HG03060 (cell line): ENCODE measurements around the gene ICAM2.
"Not testable (repeated sequence)": the region's sequence is repeated elsewhere in the genome, so short reads cannot be mapped to it uniquely, and the experiment has no call there.

Source experiments
- ATAC-seq: cut with Tn5 transposase; IDR thresholded peaks from one replicate; pipeline ENCODE4 v1.9.1; 2021; ENCODE audit warnings: low read depth, moderate number of reproducible peaks; ENCODE audit not compliant: unreplicated experiment

The ICAM2 gene

DNA sequence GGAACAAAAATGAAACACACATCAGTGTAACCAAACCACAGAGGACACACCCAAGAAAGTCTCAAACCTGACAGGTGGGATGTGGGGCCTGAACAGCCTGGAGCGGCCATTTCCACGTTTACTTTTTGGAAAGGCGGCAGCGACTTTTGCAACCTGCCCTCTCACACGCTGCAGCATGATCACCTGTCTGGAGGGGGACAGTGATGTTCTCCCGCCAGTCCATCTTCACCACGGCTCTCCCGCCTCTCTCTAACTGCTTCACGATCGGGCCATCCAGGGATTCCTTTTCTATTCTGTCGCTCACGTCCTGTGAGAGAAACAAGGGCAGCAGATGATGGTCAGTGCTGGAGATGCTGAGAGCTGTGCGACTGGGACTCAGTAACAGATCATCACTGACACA lies 24.7 kb upstream of the ICAM2 start:
- ATAC-seq, result no peak

DNA sequence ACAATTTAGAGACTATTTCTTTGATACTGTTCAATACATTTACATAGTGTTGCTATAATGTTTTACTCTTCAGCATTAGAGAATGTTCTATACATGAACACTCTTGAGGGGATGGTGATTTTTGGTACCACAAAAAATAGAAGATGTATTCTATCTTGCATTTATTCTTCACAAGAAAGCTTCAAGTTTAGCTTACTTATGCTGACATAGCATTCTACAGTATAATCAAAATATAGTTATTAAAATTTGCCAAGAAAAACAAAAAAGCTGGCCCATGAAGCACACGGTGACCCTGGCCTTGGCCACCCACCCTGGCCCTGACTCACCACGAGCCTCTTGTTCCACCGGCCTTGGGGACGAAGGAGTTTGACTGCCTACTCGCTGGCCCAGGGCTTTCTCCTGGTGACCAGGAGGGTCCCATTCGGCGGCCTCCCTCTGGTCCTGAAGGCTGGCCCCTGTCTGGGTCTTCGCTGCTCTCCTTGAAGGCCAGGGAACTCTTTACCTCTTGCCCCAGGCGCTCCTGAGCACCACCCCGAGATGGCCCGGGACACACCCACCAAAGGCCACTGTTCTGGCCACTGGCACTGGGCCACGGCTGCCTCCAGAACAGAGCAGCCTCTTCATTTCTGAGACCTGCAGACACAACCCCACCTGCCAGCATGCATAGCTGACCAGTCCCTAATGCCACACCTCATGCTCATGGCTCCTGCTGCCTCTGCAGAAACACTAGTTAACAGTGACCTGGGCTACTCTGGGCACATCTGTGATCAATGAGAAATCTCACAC lies 22.5 kb upstream of the ICAM2 start:
- no peak for ATAC-seq

DNA sequence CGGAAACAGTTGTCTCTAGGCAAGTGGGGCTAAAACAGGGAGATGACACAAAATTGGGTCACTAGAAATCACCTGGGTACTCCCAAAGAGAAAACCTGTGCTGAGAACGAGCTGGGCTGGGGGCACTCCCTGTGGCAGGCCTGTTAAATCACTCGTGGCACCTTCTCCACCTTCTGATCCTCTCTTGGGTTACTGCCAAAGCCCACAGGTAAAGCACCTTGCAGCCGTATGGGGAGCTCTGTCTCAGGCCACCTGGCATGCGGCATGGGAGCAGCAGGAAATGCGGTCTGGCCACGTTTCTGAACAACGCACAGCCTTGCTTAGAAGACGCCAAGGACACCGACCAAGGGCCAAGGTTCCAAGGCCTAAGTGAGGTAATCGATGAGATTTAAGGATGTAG lies 21.5 kb upstream of the ICAM2 start:
- no peak for ATAC-seq

- no peak for ATAC-seq
Observed at GRCh38 chr17:64040206-64040605, 19.8 kb upstream of the ICAM2 start.

DNA sequence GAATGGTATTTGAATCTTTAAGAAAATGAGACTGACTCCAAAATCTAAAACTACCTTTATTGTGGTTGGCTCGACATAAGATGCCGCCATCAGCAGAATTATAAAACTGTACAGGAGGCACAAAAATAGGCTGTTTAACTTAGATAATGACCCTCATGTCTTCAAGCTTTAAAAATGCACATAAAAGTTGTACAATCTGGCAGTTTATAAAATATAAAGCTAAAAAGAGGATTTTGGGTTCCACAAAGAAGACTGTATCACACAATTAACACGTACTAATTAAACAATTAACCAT lies 18.6 kb upstream of the ICAM2 start:
- ATAC-seq, result no peak

DNA sequence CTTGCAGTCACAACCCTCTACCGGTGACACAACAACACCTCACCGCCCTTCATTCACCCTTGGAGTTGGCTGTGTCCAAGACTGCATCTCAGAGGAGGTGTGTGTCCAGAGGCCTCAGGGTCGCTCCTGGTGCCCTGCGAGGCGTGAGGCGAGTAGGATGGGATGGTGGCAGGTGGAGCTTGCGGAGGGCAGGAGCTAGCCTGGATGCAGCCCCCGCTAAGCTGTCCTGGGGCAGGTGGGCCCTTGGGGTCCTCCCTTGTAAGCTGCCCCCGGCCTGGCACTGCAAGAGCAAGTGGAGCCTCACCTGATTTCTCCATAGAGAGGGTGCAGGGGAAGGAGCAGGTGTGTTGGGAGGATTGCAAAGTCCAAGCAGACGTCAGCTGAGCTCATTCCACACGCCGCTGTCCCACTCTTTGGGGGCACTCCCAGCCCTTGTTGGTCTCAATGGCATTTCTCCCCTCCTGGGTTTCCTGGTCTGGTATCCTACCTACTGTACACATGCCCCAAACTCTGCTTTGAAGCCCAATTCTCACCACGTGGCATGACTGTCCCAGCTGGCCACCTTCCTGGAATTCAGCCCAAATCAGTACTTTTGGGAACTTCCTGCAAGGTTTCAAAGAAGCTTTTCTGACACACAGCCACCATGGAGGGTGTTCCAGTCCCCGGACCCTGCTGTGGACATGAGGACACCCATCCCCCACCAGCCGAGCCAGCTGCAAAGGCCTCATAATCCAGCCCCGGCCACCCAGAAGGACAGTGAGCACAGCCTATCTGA lies 18.1 kb upstream of the ICAM2 start:
- no peak for ATAC-seq

GRCh38 chr17:64037802-64038201 lies 17.4 kb upstream of the ICAM2 start:
- ATAC-seq, result no peak

GRCh38 chr17:64037180-64037579 lies 16.7 kb upstream of the ICAM2 start:
- ATAC-seq, result no peak

DNA sequence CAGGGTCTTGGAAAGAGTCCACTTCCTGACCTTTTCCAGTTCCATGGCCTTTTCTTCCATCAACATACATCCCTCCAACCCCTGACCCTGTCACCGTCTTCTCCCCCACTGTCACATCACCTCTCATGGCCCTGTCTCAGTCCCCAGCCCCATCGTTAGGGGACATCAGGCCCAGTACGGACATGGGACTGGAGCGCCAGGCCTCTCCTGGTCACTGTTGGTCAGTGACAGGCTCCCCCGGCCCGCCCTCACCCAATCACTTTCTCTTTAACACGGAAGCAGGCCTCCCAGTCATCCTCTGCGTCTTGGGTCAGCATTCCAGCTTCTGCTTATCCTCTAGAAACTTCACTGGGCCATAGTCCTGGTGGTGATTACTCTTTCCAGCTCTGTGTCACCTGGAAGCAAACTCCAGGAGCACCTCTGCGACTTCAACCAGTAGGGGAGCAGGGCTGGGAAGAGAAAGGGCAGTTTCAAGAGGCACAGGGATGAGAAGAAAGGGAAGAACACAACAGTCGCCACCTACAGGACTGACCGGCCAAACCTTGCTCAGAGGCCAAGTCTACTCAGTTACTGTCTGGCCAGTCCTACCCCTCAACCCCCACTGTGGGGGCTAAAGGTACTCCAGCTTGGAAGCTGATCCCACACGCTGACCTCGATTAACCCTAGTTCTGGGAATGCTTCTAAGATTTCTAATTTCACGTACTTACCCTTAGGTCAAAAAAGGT lies 15.9 kb upstream of the ICAM2 start:
- ATAC-seq, result no peak

GRCh38 chr17:64032081-64032480 lies 11.6 kb upstream of the ICAM2 start:
- ATAC-seq, result no peak

DNA sequence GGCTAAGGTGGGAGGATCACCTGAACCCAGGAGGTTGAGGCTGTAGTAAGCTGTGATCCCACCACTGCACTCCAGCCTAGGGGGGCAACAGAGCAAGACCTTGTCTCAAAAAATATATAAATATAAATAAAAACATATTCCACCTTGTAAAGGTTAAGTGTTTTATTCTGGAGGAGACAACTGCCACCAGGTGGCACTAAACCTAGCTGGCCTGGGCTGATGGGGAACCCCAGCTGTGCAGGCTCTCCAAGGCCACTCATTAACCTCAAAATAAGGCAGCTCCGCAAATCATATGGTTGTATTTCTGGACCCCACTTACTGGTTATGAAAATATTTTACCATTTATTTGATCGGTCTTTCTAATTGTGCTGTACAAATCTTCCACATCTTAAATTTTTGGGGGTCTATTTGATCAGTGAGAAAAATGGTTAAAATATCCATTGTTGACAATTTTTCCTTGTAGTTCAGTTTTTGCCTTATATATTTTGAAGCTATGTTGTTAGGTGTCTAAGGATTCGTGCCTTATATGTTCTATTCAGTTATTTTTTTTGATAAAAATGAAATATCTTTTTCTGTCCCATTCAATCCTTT lies 8.5 kb upstream of the ICAM2 start:
- ATAC-seq, result no peak

DNA sequence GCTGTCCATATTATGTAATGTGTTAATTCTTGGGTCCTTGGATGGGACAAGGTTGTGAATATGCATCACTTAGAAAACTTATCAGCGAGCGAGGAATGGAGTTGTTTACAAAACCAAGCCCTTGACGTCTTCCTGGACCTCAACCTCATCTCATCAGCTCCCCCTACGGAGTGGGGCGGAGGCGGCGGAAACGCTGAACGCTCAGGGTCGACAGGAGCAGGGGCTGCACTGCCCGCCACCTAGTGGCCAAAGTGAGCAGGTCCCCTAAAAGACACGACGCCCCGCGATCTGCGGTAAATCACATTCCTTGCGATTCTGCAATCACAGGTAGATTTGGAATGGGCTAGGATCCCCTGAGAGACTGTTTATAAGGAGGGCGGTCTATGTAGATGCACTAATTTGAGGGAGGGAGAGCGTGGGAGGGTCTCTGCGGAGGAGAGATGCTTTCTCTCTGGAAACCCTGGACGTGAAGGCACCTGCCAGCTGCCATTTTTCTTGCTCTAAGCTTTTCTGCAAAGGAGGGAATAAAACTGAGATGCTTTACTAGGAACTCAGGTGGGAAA lies 5.4 kb upstream of the ICAM2 start:
- ATAC-seq, result no peak

GRCh38 chr17:64024781-64025731 lies 4.6 kb upstream of the ICAM2 start:
- ATAC-seq, result no peak

GRCh38 chr17:64024215-64024654 lies 3.8 kb upstream of the ICAM2 start:
- no peak for ATAC-seq

DNA sequence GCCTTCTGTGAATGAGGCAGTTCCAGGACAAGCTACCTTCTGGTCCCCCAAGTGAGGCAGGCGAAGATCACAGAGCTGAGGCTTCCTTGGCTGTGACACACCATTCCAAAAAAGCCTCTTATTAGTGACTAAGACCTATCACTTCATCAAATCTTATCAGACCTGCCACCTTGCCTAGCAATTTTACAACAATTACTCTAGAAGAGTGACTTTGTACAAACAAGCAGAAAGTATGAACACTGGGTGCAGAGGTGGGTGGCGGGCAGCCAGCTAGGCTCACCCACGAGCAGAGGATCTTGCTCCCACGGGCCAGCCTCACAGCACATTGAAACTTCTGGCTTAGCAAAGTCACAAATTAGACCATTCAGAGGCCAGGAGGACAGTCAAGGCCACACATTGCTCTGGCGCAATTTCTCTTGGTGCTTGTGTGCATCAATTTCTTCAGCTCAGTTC lies 2.2 kb upstream of the ICAM2 start:
- no peak for ATAC-seq

DNA sequence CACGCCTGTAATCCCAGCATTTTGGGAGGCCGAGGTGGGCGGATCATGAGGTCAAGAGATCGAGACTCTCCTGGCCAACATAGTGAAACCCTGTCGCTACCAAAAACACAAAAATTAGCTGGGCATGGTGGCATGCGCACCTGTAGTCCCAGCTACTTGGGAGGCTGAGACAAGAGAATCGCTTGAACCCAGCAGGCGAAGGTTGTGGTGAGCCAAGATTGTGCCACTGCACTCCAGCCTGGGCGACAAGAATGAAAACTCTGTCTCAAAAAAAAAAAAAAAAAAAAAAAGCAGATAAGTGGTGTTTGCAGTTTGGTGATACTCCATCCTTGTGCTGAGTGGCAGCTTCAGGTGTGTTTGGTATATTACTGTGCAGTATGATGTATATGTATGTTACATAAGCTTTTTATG lies 877 bp downstream of the ICAM2 start:
- ATAC-seq, result not testable (repeated sequence)

GRCh38 chr17:64017381-64017980 lies 3.0 kb downstream of the ICAM2 start:
- ATAC-seq, result no peak

DNA sequence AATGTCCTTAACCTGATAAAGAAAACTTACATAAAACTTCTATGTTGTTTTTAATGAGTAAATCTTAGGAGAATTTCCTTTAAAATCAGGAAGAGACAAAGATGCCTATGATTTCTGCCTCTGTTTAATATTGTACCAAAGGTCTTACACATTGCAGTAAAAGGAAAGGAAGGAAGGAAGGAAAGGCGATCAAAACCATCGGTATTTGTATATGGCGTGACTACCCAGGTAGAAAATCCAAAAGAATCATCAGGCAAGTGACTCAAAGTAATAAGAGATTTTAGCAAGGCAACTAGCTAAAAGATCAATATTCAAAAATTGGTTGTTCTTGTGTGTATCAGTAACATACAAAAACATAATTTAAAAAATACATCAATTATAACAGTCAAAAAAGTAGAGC lies 3.5 kb downstream of the ICAM2 start:
- ATAC-seq, result no peak

GRCh38 chr17:64016231-64016784 lies 4.1 kb downstream of the ICAM2 start:
- no peak for ATAC-seq
